Measurements from ENCODE around the gene LMO7.
A peak's percentile ranks its signal among the peaks of the same experiment; 100 is the strongest.
"Not testable (repeated sequence)": the region's sequence is repeated elsewhere in the genome, so short reads cannot be mapped to it uniquely, and the experiment has no call there.

LMO7 gene

DNA sequence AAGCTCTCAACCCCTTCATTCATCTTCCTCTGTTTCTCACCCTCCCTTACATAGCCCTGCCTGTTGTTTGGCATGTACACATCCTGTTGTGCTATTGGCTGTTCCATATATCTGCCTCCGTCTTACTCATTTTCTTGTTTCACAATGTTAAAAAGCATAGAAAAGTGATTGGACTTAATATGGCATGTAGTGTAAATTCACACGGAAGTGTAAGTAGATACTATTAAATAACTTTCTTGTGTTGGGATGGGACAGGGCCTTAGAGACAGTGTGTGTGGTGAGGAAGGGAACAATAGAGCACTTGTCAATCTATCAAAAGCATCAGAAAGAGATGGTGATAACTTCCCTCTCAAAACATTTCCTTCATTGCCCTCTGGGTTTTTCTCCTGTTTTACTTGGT is 12.3 kb downstream of the LMO7 start:
- DNase-seq: no peak

DNA sequence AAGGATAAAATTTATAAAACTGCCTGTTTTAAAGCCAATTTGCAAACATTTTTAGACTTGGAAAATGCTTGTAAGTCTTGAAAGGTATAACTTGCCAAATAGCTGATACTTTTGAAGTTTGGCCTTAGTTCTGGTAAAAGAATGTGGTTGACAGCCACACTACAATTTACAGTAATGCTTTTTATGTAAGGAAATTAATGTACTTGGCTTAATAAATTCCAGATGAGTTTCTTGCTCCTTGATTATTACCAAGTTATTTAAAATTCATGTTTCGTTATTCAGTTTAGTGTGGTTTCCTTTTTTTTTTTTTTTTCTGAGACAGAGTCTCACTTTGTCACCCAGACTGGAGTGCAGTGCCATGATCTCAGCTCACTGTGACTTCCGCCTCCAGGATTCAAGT is 14.9 kb downstream of the LMO7 start:
- no peak for DNase-seq

DNA sequence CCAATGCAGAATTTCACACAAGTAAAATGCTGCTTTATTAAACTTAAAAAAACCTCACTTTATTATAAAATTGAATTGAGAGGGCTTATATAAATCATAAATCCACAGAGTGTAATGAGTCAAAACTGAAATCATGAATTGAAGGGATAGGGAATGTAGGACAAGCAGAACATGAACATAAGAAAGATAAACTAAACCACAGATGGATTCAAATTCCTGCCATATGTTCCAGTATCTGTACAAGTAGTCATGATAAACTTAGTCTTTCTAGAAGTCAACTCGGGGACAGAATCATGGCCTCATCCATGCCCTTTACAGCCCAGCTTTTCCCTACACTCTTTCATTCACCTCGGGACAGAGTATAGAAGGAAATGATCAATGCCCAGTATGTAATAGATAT is 16.6 kb downstream of the LMO7 start:
- DNase-seq: no peak

DNA sequence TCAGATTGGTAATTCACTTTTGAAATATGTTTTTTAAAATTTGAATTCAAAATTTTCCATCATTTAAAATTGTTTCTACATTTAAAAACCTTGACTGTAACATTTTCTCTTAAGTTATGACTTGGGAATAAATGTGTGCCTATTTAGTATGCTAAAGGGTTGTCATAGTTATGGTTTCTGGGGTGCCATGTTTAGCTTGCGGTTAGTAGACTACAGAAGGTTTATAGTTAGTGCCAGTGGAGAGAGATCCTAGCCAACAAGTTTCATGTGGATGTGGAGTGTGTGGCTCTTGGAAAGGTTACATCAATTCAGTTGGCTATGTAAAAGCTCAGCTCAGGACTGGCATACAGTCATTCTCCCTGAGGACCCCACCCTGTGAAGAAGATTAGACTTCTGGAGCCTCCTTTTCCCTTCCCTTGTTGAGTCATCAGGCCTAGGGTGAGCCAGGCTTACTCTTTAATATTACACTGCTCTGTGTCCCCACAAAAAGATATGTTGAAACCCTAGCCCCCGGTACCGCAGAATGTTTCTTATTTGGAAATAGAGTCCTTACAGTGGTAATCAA is 20.4 kb downstream of the LMO7 start:
- peak; percentile 49 for DNase-seq

DNA sequence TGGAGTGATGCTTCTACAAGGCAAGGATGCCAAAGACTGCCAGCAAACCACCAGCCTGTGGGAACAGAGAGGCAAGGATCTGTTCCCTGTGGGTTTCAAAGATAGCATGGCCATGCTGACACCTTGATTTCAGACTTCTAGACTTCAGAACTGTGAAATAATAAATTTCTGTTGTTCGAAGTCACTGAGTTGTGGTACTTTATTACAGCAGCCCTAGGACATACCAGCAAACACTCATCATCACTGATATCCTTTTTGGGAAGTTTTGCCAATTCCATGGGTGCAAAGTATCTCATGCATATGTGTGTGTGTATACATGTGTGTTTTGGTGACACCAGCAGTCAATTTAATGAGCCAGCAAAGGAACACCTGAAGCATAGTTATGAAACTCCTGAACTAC is 21.0 kb downstream of the LMO7 start:
- DNase-seq: no peak

DNA sequence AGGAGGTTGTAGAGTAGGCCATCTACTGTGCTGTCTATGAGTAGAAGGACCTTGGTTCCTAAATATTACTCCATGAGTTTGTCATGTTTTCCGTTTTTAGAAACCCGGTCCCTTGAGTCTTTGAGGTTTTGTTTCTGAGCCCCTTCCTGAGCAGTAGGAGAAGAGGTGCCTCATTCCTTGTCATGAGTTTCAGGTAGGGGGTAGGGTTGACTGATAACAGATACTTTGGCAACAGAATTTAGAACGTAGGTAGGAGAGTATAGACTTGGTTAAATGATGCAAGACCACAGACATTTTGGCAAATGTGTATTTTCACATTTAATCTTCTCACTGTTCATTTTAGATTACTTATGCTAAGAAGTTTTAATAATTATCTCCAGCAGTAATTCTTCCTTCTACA is 24.6 kb downstream of the LMO7 start:
- DNase-seq: no peak

DNA sequence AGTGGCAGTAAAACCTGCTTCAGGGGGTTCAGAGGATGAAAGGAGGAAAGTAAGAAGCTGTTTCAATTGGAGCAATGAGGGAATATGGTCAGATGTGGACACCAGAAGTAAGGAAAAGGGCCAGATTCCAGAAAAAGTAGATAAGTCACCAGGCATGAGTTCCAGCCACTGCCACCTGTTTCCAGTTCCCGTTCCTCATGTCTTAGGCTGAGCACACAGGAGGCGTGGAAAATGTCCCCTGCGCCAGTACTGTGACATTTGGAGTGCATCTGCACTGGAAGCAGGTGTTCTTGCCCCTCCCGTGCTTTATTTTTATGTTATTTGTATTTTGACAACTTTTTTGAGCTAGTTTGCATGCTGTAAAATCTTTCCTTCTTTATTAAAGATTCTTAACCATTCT is 25.3 kb downstream of the LMO7 start:
- no peak for DNase-seq

DNA sequence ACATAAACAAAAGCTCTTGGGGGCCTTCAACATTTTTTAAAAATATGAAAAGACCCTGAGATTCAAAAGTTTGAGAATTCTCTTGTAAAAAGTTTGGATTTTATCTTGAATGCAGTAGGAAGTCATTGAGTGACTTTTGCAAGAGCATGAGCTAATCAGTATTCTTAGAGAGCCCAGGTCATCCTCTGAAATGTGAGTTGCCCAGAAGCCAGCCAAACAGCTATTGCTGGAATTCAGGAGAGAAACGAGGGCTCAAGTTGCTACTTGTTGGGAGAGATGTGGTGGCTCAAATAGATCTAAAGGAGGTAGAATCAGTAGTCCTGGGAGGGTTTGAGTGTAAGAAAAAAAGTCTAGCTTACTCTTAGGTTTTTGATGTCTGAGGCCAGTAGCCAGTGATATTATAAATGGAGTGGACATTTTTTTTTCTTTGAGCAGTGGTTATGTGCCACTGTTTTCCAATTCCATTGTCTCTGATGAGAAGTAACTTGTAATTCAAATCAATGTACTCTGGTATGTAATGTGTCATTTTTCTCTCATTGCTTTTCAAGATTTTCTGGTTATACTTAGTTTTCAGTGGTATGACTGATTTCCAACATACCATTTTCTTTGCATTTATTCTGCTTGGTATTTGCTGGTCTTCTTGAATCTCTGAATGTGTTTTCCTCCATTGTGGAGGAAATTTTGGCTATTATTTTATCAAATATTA is 30.7 kb downstream of the LMO7 start:
- no peak for DNase-seq

DNA sequence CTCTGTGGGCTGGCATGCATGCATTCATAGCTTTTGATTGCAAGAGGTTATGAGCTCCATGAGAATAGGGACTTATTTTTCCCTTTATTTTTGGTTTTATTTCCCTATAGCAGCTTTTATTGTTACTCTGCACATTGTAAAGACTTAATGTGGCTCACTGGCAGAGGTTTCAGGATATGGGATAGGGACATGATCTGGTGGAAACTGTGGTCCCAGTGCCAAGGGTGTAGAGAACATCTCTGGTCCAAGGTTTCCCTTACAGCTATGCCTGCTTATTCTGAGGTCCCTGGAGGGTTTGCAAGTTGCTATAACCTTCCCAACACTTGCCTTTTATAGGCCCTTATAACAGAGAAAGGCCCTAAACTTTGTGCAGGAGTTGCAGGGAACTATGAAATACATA is 33.6 kb downstream of the LMO7 start:
- DNase-seq: no peak

DNA sequence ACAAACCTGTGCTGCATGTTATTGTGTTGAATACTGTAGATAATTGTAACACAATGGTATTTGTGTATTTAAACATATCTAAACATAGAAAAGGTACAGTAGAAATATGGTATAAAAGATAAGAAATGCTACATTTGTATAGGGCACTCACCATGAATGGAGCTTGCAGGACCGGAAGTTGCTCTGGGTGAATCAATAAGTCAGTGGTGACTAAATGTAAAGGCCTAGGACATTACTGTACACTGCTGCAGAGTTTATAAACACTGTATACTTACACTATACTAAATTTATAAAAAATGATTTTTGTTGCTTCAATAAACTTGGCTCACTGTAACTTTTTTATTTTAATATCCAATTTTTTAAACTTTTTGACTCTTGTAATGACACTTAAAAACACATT is 34.4 kb downstream of the LMO7 start:
- no peak for DNase-seq

DNA sequence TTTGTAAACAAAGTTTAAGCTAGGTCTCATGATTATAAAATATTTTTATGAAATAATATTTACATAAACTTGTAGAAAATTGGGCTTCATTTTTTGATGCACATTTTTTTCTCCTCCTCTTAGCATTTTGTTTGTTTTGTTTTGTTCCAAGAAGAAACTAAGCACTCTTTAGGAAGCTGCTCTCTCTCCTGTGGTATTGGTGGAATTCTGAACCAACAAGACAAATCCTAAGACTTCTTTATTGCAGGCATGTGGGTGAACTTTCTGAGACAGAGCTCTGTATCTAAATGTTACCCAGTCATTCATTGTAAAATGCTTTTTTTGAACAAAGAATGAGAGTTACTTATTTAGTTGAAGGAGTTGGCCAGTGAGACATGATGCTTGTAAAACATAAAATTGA is 39.3 kb downstream of the LMO7 start:
- no peak for DNase-seq

DNA sequence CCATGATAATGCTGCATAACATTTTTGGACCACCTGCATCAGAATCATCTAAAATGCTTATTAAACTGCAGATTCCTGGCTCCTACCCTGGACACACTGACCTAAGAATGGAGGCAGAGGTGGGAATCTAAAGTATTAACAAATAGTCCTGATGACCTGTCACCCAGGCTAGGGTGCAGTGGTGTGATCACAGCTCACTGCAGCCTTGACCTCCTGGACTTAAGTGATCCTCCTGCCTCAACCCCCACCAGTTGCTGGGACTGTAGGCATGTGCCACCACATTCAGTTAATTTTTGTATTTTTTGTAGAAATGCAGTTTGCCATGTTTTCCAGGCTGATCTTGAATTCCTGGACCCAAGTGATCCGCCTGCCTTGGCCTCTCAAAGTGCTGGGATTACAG is 43.3 kb downstream of the LMO7 start:
- no peak for DNase-seq

DNA sequence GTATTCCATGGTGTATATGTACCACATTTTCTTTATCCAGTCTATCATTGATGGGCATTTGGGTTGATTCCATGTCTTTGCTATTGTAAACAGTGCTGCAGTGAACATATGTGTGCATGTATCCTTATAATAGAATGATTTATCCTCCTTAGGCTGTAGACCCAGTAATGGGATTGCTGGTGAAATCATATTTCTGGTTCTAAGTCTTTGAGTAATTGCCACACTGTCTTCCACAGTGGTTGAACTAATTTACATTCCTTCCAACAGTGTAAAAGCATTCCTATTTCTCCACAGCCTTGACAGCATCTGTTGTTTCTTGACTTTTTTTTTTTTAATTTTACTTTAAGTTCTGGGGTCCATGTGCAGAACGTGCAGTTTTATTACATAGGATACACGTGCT is 44.1 kb downstream of the LMO7 start:
- DNase-seq: not testable (repeated sequence)

DNA sequence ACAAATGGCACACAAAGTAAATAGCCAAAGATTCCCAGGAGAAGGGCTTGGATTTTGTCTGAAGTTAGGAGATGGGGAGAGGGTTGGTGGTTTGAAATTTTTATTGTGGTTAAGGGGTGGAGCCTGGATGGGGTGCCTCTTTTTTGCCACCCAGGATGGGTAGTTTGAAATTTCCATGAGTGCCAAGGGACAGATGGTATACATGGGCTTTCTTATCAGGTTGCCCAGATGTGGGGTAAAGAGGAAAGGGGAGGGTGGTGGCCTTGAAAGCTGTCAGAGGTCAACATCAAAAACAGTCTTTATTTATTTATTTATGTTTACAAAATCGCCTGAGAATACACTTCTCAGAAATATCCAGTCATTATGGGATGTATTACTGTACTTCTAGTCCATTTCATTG is 46.2 kb downstream of the LMO7 start:
- DNase-seq: no peak

DNA sequence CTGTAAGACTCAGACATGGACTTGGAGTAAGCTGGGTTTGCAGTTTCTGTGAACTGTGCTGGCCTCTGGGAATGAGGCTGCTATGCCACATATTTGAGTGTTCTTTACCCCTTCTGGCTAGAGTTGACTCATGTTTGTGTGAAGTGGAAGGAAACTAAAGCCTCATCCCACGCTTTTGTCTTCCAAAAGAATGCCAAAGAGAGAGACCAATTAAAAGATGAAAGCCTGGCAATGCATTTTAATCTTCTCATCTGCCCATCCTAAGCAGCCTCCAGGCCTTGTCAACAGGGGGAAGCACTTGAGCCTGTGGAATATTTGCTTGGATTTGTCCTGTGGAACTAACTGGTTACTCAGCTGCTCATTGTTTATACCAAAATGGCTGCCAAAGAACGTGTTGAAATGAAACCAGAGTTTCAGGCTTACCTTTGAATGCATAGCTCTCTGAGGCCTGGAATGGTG is 49.1 kb downstream of the LMO7 start:
- DNase-seq: peak; percentile 91

DNA sequence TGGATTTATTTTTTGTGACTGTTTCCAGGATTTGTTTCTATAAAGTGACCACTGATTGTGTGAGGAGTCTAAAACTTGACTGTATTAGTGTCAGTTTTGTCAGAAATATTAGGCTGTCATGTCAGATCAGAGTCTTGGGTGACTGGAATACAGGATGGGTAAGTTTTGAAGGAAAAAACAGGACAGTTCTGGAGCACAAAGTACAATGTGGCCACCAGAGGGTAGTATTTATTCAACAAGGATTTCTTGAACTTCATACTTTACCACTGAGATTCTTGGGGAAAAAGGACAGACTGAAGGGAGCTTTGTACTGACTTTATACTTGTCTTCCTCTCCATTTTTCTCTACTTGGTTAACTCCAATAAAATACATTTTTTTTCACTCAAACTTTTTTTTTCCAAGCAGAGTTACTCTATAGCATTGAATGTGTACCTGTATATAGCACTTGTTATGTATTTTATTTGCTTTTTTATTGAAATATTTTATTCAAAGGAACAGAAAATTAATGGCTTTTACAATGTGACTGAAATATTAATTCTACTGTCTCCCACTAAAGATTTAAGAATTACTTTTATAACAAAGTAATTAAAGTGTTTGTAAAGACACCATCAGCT is 51.1 kb downstream of the LMO7 start:
- DNase-seq: peak; percentile 16

DNA sequence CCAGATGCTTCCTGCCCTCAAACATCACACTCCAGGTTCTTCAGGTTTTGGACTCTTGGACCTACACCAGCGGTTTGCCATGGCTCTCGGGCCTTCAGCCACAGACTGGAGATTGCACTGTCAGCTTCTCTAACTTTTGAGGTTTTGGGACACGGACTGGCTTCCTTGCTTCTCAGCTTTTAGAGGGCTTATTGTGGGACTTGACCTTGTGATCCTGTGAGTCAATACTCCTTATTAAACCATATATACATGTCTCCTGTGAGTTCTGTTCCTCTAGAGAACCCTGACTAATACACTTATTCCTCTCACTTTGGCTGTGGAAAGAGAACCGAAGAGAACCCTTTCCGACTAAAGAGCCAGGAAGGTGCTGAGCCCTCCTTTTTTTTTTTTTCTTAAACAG is 53.6 kb downstream of the LMO7 start:
- no peak for DNase-seq

DNA sequence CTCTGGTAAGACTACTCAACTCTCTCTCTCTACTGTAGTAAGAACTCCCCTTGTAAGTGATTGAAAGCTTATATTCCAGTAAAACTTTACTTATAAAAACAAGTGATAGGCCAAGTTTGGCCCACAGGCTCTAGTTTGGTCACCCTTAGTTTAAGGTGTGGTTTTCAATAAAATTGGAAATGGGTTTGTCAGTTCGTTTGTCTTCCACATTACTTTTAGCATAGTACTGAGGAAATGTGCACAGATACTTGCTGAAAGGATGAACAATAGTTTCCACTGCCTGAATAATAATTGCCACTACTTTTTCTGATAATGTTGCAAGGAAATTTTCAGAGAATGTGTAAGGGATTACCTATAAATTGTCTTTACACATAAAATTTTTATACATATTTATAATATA is 54.5 kb downstream of the LMO7 start:
- DNase-seq: no peak

DNA sequence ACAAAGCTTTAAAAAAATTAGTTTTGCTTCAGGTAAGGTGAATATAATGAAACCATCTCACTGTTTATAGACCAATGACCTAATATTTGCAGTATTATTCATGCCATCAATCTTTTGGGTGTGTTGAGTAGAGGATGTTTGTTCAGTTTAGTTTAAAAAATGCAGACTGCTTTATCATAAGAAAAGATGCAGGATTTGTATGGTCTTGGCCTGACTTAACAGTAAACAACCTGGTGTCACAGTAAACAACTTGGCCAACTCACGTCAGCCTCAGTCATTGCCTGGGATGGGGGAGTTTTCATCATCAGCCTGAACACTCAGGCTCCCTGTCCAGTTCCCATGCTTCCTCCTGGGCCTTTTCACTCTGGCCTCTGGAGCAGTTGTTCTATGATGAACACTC is 55.1 kb downstream of the LMO7 start:
- no peak for DNase-seq

DNA sequence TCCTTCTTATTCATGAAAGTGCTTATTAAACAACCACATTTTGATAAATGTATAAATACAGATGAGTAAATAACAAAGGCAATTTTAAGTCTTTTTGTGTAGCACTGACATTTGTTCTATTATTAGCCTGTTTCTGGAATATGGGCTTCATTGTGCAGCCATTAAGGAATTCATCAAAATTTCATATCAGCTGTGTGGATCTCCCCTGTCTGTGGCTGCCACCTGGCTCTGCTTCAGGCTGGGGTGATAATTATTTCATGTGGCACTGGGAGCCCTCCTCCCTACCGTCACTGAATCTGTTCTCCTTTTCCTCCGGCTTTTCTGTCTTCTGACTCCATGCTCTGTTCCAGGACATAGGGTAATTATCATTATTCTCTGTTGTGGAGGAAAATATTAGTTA is 57.1 kb downstream of the LMO7 start:
- no peak for DNase-seq

DNA sequence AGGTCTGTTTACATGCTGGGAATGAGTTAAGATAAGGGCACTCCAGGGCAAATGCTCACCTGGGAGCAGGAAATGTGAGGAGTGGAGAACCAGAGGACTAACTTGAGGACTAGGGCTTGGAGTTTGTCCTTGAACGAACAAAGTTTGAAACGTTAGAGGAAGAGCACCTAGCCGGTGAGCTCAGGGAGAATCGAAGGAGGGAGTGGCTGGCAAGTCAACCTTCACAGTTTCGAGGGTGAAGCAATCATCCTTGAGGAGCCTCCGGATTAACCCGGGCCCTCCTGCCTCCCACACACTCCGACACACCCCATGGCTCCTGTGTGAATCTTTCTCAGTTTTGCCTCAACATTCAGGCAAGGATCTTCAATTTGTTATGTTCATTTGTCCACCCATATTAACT is 58.6 kb downstream of the LMO7 start:
- DNase-seq: peak; percentile 29

DNA sequence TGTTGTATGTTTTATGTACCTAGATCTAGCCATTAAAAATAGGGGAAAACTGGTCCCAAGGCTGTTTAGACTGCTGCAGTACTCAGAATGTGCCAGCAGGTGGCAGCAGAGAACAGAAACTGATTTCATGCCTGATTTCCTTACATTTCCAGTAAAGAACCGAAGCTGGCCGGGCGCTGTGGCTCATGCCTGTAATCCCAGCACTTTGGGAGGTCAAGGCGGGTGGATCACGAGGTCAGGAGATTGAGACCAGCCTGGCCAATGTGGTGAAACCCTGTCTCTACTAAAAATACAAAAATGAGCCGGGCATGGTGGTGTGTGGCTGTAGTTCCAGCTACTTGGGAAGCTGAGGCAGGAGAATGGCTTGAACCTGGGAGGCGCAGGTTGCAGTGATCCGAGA is 59.8 kb downstream of the LMO7 start:
- peak; percentile 16 for DNase-seq

DNA sequence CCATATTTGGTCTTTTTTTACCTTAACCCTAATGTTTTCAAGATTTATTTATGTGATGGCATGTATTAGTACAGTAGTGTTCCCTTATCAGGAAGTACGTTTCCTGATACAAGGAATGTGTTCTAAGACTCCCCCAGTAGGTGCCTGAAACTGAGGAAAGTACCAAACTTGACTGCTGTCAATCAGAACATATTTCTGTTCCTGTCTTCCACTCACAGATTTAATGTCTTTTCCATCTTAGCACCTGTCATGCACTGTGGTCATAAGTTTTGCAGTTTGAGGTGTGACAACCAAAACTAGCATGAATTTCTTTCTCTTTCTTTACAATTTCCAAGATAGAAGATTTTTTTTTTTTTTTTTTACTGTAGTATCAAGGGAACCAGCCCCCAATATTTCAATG is 62.9 kb downstream of the LMO7 start:
- no peak for DNase-seq

DNA sequence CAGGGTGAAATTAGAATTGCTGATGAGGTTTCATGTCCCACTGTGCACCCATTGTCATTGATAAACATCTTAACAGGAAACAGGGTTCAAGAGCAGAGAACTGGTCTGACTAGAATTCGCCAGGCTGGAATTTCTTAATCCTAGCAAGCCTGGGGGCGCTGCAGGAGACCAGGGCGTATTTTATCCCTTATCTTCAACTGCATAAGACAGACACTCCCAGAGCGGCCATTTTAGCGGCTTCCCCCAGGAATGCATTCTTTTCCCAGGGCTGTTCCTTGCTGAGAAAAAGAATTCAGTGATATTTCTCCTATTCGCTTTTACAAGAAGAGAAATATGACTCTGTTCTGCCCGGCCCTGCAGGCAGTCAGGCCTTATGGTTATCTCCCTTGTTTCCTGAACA is 63.6 kb downstream of the LMO7 start:
- not testable (repeated sequence) for DNase-seq

DNA sequence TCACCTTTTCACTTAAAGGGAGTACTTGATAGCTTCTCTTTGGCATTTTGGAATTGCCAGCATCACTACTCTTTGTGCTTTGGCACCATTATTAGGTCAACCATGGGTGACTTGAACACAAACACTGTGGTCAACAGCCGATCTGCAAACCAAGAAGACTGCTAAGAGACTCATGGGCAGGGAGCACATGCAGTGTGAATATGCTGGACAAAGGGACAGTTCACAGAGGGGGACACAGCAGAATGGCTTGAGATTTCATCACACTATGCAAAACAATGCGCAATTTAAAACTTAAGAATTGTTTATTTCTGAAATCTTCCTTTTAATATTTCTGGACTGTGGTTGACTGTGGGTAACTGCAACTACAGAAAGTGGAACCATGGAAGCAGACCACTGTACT is 64.4 kb downstream of the LMO7 start:
- no peak for DNase-seq

Data from NCI-H226 (cell line).